SK-N-SH (cell line): ENCODE results near the gene GUCY2C. TPM values are rescaled to one million over a fixed set of nuclear protein-coding genes. Genes with fewer than 3 reads are reported as not detected.

Experiments used
- CTCF ChIA-PET: fragments of 300-600, 350-600 bp; formaldehyde crosslinking; extraction: SDS; loops from one replicate; lab custom pipeline; 2021; lab: Yijun Ruan, JAX
- POLR2A ChIA-PET: fragments of 350-600 bp; sonication (Branson Sonifier 250); formaldehyde crosslinking; extraction: SDS; loops from one replicate; lab custom pipeline; 2020; ENCODE audit warnings: antibody characterized with exemption, inconsistent platforms; lab: Yijun Ruan, JAX
- DNase-seq: peaks from one replicate; pipeline ENCODE4 v3.0.0; 2012
- H2AFZ ChIP-seq: fragments of 200-600 bp; sonication (generic); 2 replicates; pipeline ENCODE4 v1.8.1; 2016; ENCODE audit warnings: antibody characterized with exemption, mild to moderate bottlenecking, low read depth
- H3F3A ChIP-seq: fragments of 200-600 bp; sonication (generic); replicated peaks from 2 replicates; pipeline ENCODE3; 2016; ENCODE audit warnings: antibody characterized with exemption, mild to moderate bottlenecking; ENCODE audit not compliant: insufficient read depth
- H3K27ac ChIP-seq, 2 experiments: fragments of 200-500 bp in 1 of 2; fragments of 200-600 bp in 1 of 2; sonication (Bioruptor generic) in 1 of 2; sonication (generic), shearing (Covaris generic) in 1 of 2; 2 replicates each; pipeline versions ENCODE4 v1.5.1 to v1.6.1; 2014 to 2016; ENCODE audit warnings: low read depth in 2 of 2, inconsistent platforms in 1 of 2, low read length in 1 of 2, mild to moderate bottlenecking in 1 of 2, mixed read lengths in 1 of 2
- H3K27me3 ChIP-seq: fragments of 200-600 bp; sonication (generic), shearing (Covaris generic); 2 replicates; pipeline ENCODE4 v1.6.1; 2016; ENCODE audit warnings: mixed run types; ENCODE audit not compliant: insufficient read depth
- H3K36me3 ChIP-seq, 2 experiments: fragments of 200-500 bp in 1 of 2; fragments of 200-600 bp in 1 of 2; sonication (Bioruptor generic) in 1 of 2; sonication (generic) in 1 of 2; replicated peaks in 1 of 2; 2 replicates each; pipeline versions ENCODE3 to v1.5.1; 2014 to 2016; ENCODE audit warnings: low read length in 1 of 2, mild to moderate bottlenecking in 1 of 2; ENCODE audit not compliant: insufficient read depth in 2 of 2, control insufficient read depth in 1 of 2
- H3K4me1 ChIP-seq, 2 experiments: fragments of 200-500 bp in 1 of 2; fragments of 200-600 bp in 1 of 2; sonication (Bioruptor generic) in 1 of 2; sonication (generic), shearing (Covaris generic) in 1 of 2; 2 replicates each; pipeline versions ENCODE4 v1.5.1 to v1.6.1; 2014 to 2016; ENCODE audit warnings: low read depth in 1 of 2, low read length in 1 of 2, mixed run types in 1 of 2; ENCODE audit not compliant: insufficient read depth in 2 of 2, control insufficient read depth in 1 of 2
- H3K4me2 ChIP-seq: fragments of 200-600 bp; sonication (generic), shearing (Covaris generic); 2 replicates; pipeline ENCODE4 v1.6.1; 2017; ENCODE audit warnings: mixed run types
- H3K4me3 ChIP-seq, 2 experiments: fragments of 200-500 bp in 1 of 2; fragments of 200-600 bp in 1 of 2; sonication (Bioruptor generic) in 1 of 2; sonication (generic), shearing (Covaris generic) in 1 of 2; 2 replicates each; pipeline versions ENCODE4 v1.5.1 to v1.8.1; 2014 to 2016; ENCODE audit warnings: low read depth in 2 of 2, inconsistent platforms in 1 of 2, low read length in 1 of 2, mild to moderate bottlenecking in 1 of 2, mixed read lengths in 1 of 2, moderate library complexity in 1 of 2
- H3K79me2 ChIP-seq: fragments of 200-600 bp; sonication (generic); 2 replicates; pipeline ENCODE4 v1.8.1; 2017; ENCODE audit warnings: mild to moderate bottlenecking; ENCODE audit not compliant: insufficient read depth
- H3K9ac ChIP-seq: fragments of 200-600 bp; sonication (generic); 2 replicates; pipeline ENCODE4 v1.6.1; 2017; ENCODE audit warnings: mixed run types
- H3K9me2 ChIP-seq: fragments of 200-600 bp; sonication (generic); 2 replicates; pipeline ENCODE4 v1.6.1; 2017; ENCODE audit warnings: mixed run types
- H3K9me3 ChIP-seq: fragments of 200-600 bp; sonication (generic); 2 replicates; pipeline ENCODE4 v1.6.1; 2017; ENCODE audit warnings: mixed run types, mild to moderate bottlenecking, moderate library complexity
- H4K20me1 ChIP-seq: fragments of 200-600 bp; sonication (generic); 2 replicates; pipeline ENCODE4 v1.6.1; 2017; ENCODE audit warnings: mild to moderate bottlenecking, mixed run types; ENCODE audit not compliant: insufficient read depth
- FOXM1 ChIP-seq: IDR thresholded peaks from 2 replicates; pipeline ENCODE4 v1.4.0; 2012; ENCODE audit warnings: low read depth, mild to moderate bottlenecking
- POLR2AphosphoS5 ChIP-seq: IDR thresholded peaks from 2 replicates; pipeline ENCODE4 v1.6.1; 2012; ENCODE audit warnings: low read depth, low read length
- RAD21 ChIP-seq: IDR thresholded peaks from 2 replicates; pipeline ENCODE4 v1.6.1; 2012; ENCODE audit warnings: mild to moderate bottlenecking, low read length
- RXRA ChIP-seq: IDR thresholded peaks from 2 replicates; pipeline ENCODE4 v1.4.0; 2012; ENCODE audit warnings: low read depth, mild to moderate bottlenecking, borderline replicate concordance
- SMC3 ChIP-seq: IDR thresholded peaks from 2 replicates; pipeline ENCODE4 v1.6.1; 2012; ENCODE audit warnings: low read depth, low read length, improper control_type of control experiment
- WGBS: methylation state at CpG from one replicate; pipeline ENCODE4 v1.1.6; 2017; ENCODE audit warnings: low lambda C conversion rate; 5-methylcytosine and 5-hydroxymethylcytosine counted together
- polyA plus RNA-seq, 3 experiments: library from polyadenylated mRNA; depleted of rRNA; stranded (reverse); fragments of >200 nt; gene quantifications; 2 replicates each; pipeline ENCODE4 v1.2.3, GENCODE V29; 2012
- TF ChIP-seq, protein P1 (sequence below): IDR thresholded peaks from 2 replicates; pipeline ENCODE4 v1.6.1; 2012; ENCODE audit warnings: mild to moderate bottlenecking, low read depth, low read length, moderate library complexity
- TF ChIP-seq, protein P2 (sequence below): fragments of 200-600 bp; sonication (generic); IDR thresholded peaks from 2 replicates; pipeline ENCODE4 v1.6.1; 2017; ENCODE audit warnings: antibody characterized with exemption, mild to moderate bottlenecking, moderate library complexity

The GUCY2C gene
- polyA plus RNA-seq, 1 of the 3 experiments (the other 2 are of a cell fraction), result not detected

DNA sequence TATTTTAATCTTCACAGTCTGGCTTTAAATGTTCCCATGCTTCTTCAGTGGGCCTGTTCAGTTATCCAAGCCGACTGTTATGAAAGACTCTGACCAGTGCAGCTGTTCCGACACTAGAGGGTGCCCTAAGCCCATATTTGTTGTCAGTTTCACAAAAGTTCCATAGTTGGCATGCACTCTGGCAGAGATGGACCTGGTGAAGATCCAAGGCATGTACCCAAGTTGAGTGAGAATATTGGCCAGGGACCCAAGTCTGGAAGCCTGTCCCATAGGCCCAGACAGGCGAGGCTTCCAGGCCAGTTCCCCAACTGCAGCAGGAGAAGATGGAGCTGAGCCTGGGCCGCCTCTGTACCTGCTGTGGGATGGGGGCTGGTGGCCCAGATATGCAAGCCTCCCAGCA lies 27.4 kb upstream of the GUCY2C start:
- H2AFZ ChIP-seq, result no peak overlapping the region
- POLR2A ChIA-PET, result no interaction called here

GRCh38 chr12:14716848-14717444 lies 20.5 kb upstream of the GUCY2C start:
- H3K4me2 ChIP-seq, result no peak overlapping the region
- H3K79me2 ChIP-seq, result no peaks in the 10 kb centered on the region
- no peak overlapping the region for H3K27ac ChIP-seq
- ChIA-PET CTCF (interaction anchor here (0.7 to 2.1 kb wide), 6 partner anchors 23 to 480 kb away, joined by 3 to 9 read pairs (median 4); no protein-coding TSS in a partner anchor), POLR2A (no interaction called here)
- H3K9me3 ChIP-seq, result no peaks in the 10 kb centered on the region
- H4K20me1 ChIP-seq, result no peaks in the 10 kb centered on the region
- H3K9ac ChIP-seq, result no peak overlapping the region
- H3F3A ChIP-seq, result no peaks in the 10 kb centered on the region
- no peaks in the 10 kb centered on the region for H3K4me1 ChIP-seq
- no peaks in the 10 kb centered on the region for H3K9me2 ChIP-seq
- TF ChIP-seq, protein P1, sequence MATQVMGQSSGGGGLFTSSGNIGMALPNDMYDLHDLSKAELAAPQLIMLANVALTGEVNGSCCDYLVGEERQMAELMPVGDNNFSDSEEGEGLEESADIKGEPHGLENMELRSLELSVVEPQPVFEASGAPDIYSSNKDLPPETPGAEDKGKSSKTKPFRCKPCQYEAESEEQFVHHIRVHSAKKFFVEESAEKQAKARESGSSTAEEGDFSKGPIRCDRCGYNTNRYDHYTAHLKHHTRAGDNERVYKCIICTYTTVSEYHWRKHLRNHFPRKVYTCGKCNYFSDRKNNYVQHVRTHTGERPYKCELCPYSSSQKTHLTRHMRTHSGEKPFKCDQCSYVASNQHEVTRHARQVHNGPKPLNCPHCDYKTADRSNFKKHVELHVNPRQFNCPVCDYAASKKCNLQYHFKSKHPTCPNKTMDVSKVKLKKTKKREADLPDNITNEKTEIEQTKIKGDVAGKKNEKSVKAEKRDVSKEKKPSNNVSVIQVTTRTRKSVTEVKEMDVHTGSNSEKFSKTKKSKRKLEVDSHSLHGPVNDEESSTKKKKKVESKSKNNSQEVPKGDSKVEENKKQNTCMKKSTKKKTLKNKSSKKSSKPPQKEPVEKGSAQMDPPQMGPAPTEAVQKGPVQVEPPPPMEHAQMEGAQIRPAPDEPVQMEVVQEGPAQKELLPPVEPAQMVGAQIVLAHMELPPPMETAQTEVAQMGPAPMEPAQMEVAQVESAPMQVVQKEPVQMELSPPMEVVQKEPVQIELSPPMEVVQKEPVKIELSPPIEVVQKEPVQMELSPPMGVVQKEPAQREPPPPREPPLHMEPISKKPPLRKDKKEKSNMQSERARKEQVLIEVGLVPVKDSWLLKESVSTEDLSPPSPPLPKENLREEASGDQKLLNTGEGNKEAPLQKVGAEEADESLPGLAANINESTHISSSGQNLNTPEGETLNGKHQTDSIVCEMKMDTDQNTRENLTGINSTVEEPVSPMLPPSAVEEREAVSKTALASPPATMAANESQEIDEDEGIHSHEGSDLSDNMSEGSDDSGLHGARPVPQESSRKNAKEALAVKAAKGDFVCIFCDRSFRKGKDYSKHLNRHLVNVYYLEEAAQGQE, result no peak
- TF ChIP-seq POLR2AphosphoS5 (no peak), RAD21 (peak; percentile 55), RXRA (no peak), SMC3 (peak; percentile 49; the same call in 1 of the 2 replicates)
- TF ChIP-seq, protein P2, sequence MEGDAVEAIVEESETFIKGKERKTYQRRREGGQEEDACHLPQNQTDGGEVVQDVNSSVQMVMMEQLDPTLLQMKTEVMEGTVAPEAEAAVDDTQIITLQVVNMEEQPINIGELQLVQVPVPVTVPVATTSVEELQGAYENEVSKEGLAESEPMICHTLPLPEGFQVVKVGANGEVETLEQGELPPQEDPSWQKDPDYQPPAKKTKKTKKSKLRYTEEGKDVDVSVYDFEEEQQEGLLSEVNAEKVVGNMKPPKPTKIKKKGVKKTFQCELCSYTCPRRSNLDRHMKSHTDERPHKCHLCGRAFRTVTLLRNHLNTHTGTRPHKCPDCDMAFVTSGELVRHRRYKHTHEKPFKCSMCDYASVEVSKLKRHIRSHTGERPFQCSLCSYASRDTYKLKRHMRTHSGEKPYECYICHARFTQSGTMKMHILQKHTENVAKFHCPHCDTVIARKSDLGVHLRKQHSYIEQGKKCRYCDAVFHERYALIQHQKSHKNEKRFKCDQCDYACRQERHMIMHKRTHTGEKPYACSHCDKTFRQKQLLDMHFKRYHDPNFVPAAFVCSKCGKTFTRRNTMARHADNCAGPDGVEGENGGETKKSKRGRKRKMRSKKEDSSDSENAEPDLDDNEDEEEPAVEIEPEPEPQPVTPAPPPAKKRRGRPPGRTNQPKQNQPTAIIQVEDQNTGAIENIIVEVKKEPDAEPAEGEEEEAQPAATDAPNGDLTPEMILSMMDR, result peak; percentile 56
- DNase-seq, result peak; percentile 44
- H3K36me3 ChIP-seq, result no peaks in the 10 kb centered on the region
- H3K4me3 ChIP-seq, result no peak overlapping the region; a peak in 1 of 4 replicates
- WGBS, result 0% methylated on average over 1 of the region's 1 CpG
- no peaks in the 10 kb centered on the region for H3K27me3 ChIP-seq
- no peak overlapping the region for H2AFZ ChIP-seq

More for the DNA sequence above, 27.4 kb upstream of the GUCY2C start:
- DNase-seq, result peak; percentile 47
- H3K4me3 ChIP-seq, result no peak overlapping the region
- no peaks in the 10 kb centered on the region; the same call in 1 of the 2 replicates for H3K9me2 ChIP-seq
- no peak overlapping the region for H3K9ac ChIP-seq
- no peaks in the 10 kb centered on the region for H3K27me3 ChIP-seq
- no peaks in the 10 kb centered on the region for H4K20me1 ChIP-seq
- no peaks in the 10 kb centered on the region for H3F3A ChIP-seq
- WGBS, result 3% methylated on average over 3 of the region's 4 CpGs
- CTCF ChIA-PET, result interaction anchor here (0.6 to 2.2 kb wide), 10 partner anchors 8 to 415 kb away, joined by 3 to 12 read pairs (median 4); no protein-coding TSS in a partner anchor
- no peaks in the 10 kb centered on the region for H3K36me3 ChIP-seq
- H3K9me3 ChIP-seq, result peaks cover 9% of the 10 kb centered on the region
- no peak overlapping the region for H3K4me2 ChIP-seq
- H3K4me1 ChIP-seq, result no peaks in the 10 kb centered on the region
- TF ChIP-seq FOXM1, result no peak
- peak; percentile 49 for TF ChIP-seq SMC3
- peak; percentile 76 for TF ChIP-seq RAD21
- TF ChIP-seq, protein P2, result peak; percentile 59
- TF ChIP-seq, all 33 proteins: peak for 3
- H3K27ac ChIP-seq, result no peak overlapping the region
- H3K79me2 ChIP-seq, result no peaks in the 10 kb centered on the region
